Jurkat, Clone E6-1 (cell line): ENCODE results near the gene MIGA1. TPM values are rescaled to one million over a fixed set of nuclear protein-coding genes. Genes with fewer than 3 reads are reported as not detected.
"Not testable (repeated sequence)": the region's sequence is repeated elsewhere in the genome, so short reads cannot be mapped to it uniquely, and the experiment has no call there.

Source experiments
- DNase-seq: peaks from one replicate; pipeline ENCODE4 v3.0.0-alpha.2; 2011; ENCODE audit warnings: low read depth, low spot score
- H3K4me3 ChIP-seq: 2 replicates; pipeline ENCODE4 v1.5.1; 2011; ENCODE audit warnings: mild to moderate bottlenecking, low read length, control low read depth, moderate library complexity
- polyA plus RNA-seq: library from polyadenylated mRNA; unstranded; fragments of >200 nt; gene quantifications from one replicate; pipeline ENCODE4 v1.2.1, GENCODE V29; 2012; ENCODE audit warnings: missing spikeins; ENCODE audit not compliant: insufficient read length, insufficient read depth

The MIGA1 gene
- polyA plus RNA-seq = 2.9 TPM

GRCh38 chr1:77779529-77780281 lies at the start of gene MIGA1:
MIGA1 (plus strand) TSS chr1:77779649; CDS start chr1:77783253, 3,604 bp downstream.
- H3K4me3 ChIP-seq = peak within 1 kb of the TSS; percentile 94
- DNase-seq = peak; percentile 92

GRCh38 chr1:77732090-77732489 lies 47.4 kb upstream of the MIGA1 start:
- H3K4me3 ChIP-seq = no peak overlapping the region
- DNase-seq = no peak

- H3K4me3 ChIP-seq = no peak overlapping the region
- no peak for DNase-seq
These were observed 40.2 kb upstream of the MIGA1 start for GRCh38 chr1:77739235-77739634.

- DNase-seq = no peak
- no peak overlapping the region for H3K4me3 ChIP-seq
These were observed 38.1 kb upstream of the MIGA1 start for GRCh38 chr1:77741316-77741715.

DNA sequence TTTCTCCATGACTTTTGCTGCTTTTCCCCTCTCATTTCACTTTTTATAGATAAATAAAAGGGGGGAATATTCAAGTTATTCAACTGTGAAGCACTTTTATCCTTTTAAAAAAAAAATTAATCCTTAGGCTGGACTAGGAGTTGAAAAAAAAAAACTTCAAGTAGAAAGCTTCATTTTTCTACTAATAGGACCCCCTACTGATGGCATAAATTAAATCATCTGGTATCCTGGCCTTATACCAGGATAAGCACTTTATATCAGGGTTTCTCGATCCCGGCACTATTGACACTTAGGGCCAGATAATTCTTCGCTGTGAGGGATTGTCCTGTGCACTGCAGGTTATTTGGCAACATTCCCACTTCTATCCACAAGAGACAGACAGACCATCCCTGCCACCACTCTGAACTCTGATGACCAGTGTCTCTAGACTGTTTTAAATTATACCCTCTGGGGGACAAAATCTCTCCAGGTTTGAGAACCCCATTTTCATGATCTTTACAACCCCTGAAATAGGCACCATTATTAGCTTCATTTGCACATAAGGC lies 37.4 kb upstream of the MIGA1 start:
- no peak overlapping the region for H3K4me3 ChIP-seq
- DNase-seq = no peak

DNA sequence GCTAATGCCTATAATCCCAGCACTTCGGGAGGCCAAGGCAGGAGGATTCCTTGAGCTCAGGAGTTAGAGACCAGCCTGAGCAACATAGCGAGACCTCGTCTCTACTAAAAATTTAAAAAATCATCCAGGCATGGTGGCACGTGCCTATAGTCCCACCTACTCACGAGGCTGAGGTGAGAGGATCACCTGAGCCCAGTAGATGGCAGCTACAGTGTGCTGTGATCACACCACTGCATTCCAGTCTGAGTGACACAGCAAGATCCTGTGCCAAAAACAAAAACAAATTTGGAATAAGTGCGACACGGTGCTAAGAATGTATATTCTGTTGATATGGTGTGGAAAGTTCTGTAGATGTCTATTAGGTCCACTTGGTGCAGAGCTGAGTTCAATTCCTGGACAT lies 34.9 kb upstream of the MIGA1 start:
- H3K4me3 ChIP-seq = no peak overlapping the region
- DNase-seq = no peak

DNA sequence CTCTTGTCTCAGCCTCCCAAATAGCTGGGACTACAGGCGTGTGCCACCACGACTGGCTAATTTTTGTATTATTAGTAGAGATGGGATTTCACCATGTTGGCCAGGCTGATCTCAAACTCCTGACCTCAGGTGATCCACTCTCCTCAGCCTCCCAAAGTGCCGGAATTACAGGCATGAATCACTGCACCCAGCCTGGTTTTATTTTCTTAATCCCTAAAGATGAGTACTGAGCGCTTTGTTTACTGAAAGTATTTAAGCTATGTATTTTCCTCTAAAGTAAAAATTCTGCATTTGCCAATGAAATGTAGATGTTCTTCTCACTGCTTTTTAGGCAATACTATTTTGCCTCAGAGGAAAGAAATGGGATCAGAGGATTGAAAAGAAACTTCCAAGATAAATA lies 30.0 kb upstream of the MIGA1 start:
- H3K4me3 ChIP-seq, DNase-seq: not testable (repeated sequence)

DNA sequence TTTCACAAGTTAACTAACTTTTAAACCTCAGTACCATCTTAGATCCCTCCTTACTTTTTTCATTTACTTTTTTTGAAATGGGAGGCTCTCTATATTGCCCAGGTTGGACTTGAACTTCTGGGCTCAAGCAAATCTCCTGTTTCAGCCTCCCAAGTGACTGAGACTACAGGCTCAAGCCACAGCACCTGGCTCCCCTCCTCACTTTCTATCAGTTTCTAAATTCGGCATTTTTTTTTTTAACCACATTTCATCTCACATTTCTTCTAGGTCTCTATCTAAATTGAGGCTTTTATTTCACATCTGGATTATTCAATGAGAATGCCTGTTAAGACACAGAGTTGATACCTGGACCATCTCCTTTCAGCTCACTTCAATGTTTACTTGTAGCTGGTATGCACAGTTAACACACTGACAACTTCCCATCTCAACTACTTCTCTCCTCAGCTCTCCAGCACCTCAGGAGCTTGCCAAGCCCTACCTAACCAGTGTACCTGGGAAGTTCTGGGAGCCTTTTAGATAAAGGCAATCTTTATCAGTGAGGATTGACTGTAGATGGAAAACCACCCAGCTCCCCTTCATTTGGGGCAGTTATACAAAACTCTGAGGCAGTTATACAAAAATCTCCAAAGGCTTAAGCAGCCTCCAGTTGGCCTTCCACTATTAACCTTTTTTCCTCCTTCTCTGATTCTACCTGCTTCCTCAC lies 23.2 kb upstream of the MIGA1 start:
- no peak for DNase-seq
- no peak overlapping the region for H3K4me3 ChIP-seq

- H3K4me3 ChIP-seq = no peak overlapping the region
- DNase-seq = no peak
These were observed 22.3 kb upstream of the MIGA1 start for GRCh38 chr1:77757066-77757584.

DNA sequence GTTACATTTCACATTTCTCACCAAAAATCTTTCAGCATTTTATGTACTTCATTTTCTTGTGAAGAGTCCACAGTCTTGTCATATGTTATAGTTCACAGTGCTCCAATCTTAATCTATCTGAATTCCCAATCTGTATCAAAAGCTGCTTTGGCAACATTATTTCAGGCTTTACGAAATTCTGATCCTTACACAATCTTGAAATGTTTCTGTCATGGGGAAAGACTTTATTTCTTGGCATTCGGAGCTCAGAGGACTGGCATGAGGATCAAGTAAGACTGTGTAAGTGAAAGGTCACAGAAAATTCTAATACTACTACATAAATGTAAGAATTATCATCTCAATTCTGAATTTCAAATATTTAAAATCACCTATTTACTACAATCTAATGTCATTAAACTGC lies 21.8 kb upstream of the MIGA1 start:
- no peak overlapping the region for H3K4me3 ChIP-seq
- DNase-seq = no peak

DNA sequence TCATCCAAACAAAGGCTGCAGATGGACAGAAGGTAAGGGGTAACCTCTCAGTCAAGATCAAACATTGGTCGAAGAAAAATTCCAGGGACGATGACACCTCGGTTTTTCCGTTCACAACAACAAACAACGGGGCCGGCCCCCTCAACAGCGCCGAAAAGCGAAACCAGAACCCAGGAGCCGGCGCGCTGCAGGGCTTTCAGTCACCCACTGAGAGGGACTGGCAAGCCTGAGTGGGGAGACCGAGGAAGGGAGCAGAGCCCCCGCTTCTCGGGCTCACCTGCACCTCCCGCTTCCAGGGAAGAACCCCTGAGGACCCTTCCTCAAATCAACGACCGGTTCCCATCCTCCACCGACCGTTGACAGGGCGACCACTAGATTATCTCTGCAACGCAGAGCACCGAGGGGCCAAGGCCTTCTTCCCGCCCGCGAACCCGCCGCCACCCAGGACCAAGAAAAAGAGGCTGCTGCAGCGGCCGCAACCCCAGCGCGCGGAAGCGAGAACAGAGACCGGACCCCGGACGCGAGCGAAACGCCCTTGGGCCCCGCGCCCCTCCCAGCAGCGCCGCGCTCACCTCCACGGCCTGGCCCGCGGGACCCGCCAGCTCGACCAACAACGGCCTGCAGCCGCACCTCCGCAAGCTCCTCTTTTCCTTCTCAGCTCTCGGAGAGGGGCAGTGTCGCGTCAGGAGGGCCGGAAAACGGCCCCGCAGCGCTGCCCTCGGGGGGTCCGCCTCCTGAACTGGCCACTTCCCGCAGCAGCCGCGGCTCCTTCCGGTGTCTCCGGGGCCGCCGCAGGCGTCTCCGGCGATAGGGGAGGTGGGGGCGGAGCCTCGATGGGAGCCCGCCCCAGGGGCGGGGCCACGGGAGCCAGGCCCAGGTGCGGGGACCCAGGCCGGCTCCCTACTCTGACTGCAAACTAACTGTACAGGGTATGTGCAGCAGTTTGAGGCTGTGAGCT lies 20.1 kb upstream of the MIGA1 start, which contains the start of gene USP33:
TSS of gene USP33 (minus strand) at position 782 of the 958 bp plus-strand sequence. CDS start 18,155 bp downstream, outside the sequence.
- peak; percentile 73 for DNase-seq
- H3K4me3 ChIP-seq = peak within 1 kb of the TSS; percentile 90

DNA sequence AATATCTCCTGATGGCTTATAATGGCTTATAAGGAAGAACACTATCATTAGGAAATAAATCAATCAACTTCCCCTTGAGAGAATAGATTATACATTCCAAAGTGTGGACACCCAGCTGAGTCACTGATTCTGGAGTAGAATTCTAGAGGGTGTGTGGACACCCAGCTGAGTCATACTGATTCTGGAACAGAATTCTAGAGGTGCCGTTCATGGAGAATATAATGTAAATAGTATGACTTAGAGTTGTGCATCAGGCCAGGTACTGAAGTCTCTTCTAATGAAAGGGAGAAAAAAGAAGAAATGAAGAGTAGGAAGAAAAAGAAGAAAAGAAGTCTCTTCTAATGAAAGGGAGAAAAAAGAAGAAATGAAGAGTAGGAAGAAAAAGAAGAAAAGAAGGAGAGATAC lies 17.4 kb upstream of the MIGA1 start:
- no peak overlapping the region for H3K4me3 ChIP-seq
- no peak for DNase-seq

GRCh38 chr1:77768006-77768405 lies 11.4 kb upstream of the MIGA1 start:
- DNase-seq = no peak
- no peak overlapping the region for H3K4me3 ChIP-seq

DNA sequence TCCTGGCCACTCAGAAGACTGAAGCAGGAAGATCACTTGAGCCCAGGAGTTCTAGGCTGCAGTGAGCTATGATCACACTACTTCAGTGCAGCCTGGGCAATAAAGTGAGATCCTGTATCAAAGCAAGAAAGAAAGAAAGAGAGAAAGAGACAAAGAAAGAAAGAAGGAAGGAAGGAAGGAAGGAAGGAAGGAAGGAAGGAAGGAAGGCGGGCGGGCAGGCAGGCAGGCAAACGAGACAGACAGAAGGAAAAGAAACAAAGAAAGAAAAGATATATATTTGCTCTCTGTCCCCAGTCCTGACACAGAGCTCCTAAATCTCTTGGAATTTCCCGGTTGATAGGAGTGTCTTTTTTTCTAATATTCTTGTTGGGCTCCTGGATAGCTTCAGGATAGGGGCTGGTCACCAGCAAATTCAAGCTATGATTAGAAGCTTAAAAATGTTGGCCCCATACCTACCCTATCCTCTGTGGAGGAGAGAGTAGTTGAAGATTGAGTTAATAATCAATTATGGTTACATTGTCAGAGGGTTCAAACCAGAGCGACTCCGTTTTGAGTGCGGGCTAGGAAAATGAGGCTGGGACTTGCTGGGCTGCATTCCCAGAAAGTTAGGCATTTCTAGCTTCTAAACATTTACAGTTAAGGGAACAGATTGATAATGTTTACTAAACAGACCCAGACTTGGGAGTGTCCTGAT lies 3.3 kb upstream of the MIGA1 start:
- DNase-seq = no peak
- H3K4me3 ChIP-seq = no peak overlapping the region

- DNase-seq = no peak
- H3K4me3 ChIP-seq = no peak overlapping the region
These were observed 2.2 kb downstream of the MIGA1 start for GRCh38 chr1:77781683-77782082.

GRCh38 chr1:77783141-77783540 lies 3.7 kb downstream of the MIGA1 start:
- H3K4me3 ChIP-seq = no peak overlapping the region
- no peak for DNase-seq

DNA sequence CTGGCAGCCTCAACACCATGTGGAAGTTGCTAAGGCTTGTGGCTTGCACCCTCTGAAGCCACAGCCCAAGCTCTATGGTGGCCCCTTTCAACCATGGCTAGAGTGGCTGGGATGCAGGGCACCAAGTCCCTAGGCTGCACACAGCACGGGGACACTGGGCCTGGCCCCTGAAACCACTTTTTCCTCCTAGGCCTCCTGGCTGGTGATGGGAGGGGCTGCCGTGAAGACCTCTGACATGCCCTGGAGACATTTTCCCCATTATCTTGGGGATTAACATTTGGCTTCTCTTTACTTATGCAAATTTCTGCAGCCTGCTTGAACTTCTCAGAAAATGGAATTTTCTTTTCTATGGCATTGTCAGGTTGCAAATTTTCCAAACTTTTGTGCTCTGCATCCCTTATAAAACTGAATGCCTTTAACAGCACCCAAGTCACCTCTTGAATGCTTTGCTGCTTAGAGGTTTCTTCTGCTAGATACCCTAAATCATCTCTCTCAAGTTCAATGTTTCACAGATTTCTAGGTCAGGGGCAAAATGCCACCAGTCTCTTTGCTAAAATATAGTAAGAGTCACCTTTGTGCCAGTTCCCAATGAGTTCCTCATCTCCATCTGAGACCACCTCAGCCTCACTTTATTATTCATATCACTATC lies 6.8 kb downstream of the MIGA1 start:
- DNase-seq, H3K4me3 ChIP-seq: not testable (repeated sequence)

DNA sequence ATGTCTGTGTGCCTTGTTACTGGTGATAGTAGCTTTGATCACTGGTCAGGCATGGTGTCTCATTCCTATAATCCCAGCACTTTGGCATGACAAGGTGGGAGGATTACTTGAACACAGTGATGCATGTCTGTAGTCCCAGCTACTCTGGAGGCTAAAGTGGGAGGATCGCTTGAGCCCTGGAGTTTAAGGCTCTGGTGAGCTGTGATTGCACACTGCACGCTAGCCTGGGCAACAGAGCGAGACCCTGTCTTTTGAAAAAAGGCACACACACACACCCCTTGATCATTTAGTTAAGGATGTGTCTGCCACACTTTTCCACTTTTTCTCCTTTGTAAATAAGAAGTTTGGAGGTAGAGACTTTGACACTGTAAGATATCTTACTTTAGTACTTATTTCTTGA lies 15.1 kb downstream of the MIGA1 start:
- H3K4me3 ChIP-seq = no peak overlapping the region
- DNase-seq = no peak
